HEK293 (cell line): ENCODE measurements around the gene RABIF.
A peak's percentile ranks its signal among the peaks of the same experiment; 100 is the strongest.
"Not testable (repeated sequence)": the region's sequence is repeated elsewhere in the genome, so short reads cannot be mapped to it uniquely, and the experiment has no call there.

Source experiments
- CTCF ChIA-PET: fragments of 350-600 bp; formaldehyde crosslinking; extraction: SDS; loops from one replicate; lab custom pipeline; 2021; ENCODE audit warnings: antibody characterized with exemption; lab: Yijun Ruan, JAX
- POLR2A ChIA-PET: fragments of 300-600 bp; formaldehyde crosslinking; extraction: SDS; loops from one replicate; lab custom pipeline; 2020; ENCODE audit warnings: antibody characterized with exemption, inconsistent platforms; lab: Yijun Ruan, JAX
- H3K27ac ChIP-seq: fragments of 200-500 bp; sonication (Bioruptor generic); 2 replicates; pipeline ENCODE4 v1.5.1; 2014; ENCODE audit warnings: low read depth, low read length, control low read depth, inconsistent platforms; ENCODE audit errors: extremely low read depth
- H3K36me3 ChIP-seq, 2 experiments: fragments of 200-500 bp in 1 of 2; sonication (Bioruptor generic) in 1 of 2; 1 replicate in 1 of 2; 2 replicates in 1 of 2; pipeline ENCODE4 v1.5.1; 2014 to 2017; ENCODE audit warnings: inconsistent platforms in 2 of 2, low read length in 2 of 2; ENCODE audit not compliant: control insufficient read depth in 2 of 2, insufficient read depth in 1 of 2
- H3K4me1 ChIP-seq: fragments of 200-500 bp; sonication (Bioruptor generic); 2 replicates; pipeline ENCODE4 v1.5.1; 2014; ENCODE audit warnings: mild to moderate bottlenecking, low read length, inconsistent platforms; ENCODE audit not compliant: control insufficient read depth, insufficient read depth
- H3K4me3 ChIP-seq: 2 replicates; pipeline ENCODE4 v1.5.1; 2011; ENCODE audit warnings: low read depth, mild to moderate bottlenecking, control low read depth, low read length, moderate library complexity
- H3K9me3 ChIP-seq: fragments of 200-500 bp; sonication (Bioruptor generic); 2 replicates; pipeline ENCODE4 v1.5.1; 2014; ENCODE audit warnings: low read depth, low read length, inconsistent platforms; ENCODE audit not compliant: control insufficient read depth, insufficient read depth
- GLI4 ChIP-seq: fragments of 450-650 bp; formaldehyde crosslinking; IDR thresholded peaks from 2 replicates; pipeline ENCODE4 v1.5.1; 2016; ENCODE audit warnings: missing biosample characterization, missing genetic modification characterization
- RBAK ChIP-seq: fragments of 450-650 bp; formaldehyde crosslinking; IDR thresholded peaks from 2 replicates; pipeline ENCODE4 v1.5.1; 2016; ENCODE audit warnings: missing biosample characterization, missing genetic modification characterization
- SP2 ChIP-seq: fragments of 450-650 bp; formaldehyde crosslinking; IDR thresholded peaks from 2 replicates; pipeline ENCODE4 v1.5.1; 2016; ENCODE audit warnings: missing biosample characterization, missing genetic modification characterization
- ZBTB17 ChIP-seq: fragments of 450-650 bp; formaldehyde crosslinking; IDR thresholded peaks from 2 replicates; pipeline ENCODE4 v1.5.1; 2016; ENCODE audit warnings: missing biosample characterization, missing genetic modification characterization
- ZBTB8A ChIP-seq: fragments of 450-650 bp; formaldehyde crosslinking; IDR thresholded peaks from 2 replicates; pipeline ENCODE4 v1.5.1; 2016; ENCODE audit warnings: missing biosample characterization, missing genetic modification characterization
- ZNF146 ChIP-seq: fragments of 450-650 bp; formaldehyde crosslinking; IDR thresholded peaks from 2 replicates; pipeline ENCODE4 v1.5.1; 2016; ENCODE audit warnings: missing biosample characterization, missing genetic modification characterization
- ZNF248 ChIP-seq: fragments of 450-650 bp; formaldehyde crosslinking; IDR thresholded peaks from 2 replicates; pipeline ENCODE4 v1.5.1; 2017; ENCODE audit warnings: missing biosample characterization, missing genetic modification characterization
- ZNF501 ChIP-seq: fragments of 450-650 bp; formaldehyde crosslinking; IDR thresholded peaks from 2 replicates; pipeline ENCODE4 v1.5.1; 2016; ENCODE audit warnings: missing biosample characterization, missing genetic modification characterization
- ZNF571 ChIP-seq: fragments of 450-650 bp; formaldehyde crosslinking; IDR thresholded peaks from 2 replicates; pipeline ENCODE4 v1.5.0; 2017; ENCODE audit warnings: missing biosample characterization, missing genetic modification characterization
- ZNF629 ChIP-seq: fragments of 450-650 bp; formaldehyde crosslinking; IDR thresholded peaks from 2 replicates; pipeline ENCODE4 v1.5.1; 2017; ENCODE audit warnings: missing biosample characterization, missing genetic modification characterization
- ZNF707 ChIP-seq: fragments of 450-650 bp; formaldehyde crosslinking; IDR thresholded peaks from 2 replicates; pipeline ENCODE4 v1.5.1; 2016; ENCODE audit warnings: missing biosample characterization, missing genetic modification characterization
- ZNF747 ChIP-seq: fragments of 450-650 bp; formaldehyde crosslinking; IDR thresholded peaks from 2 replicates; pipeline ENCODE4 v1.5.1; 2016; ENCODE audit warnings: missing biosample characterization, missing genetic modification characterization
- ZSCAN23 ChIP-seq: fragments of 450-650 bp; formaldehyde crosslinking; IDR thresholded peaks from 2 replicates; pipeline ENCODE4 v1.5.1; 2016; ENCODE audit warnings: missing biosample characterization, missing genetic modification characterization
- ZXDB ChIP-seq: fragments of 450-650 bp; formaldehyde crosslinking; IDR thresholded peaks from 2 replicates; pipeline ENCODE4 v1.5.1; 2016; ENCODE audit warnings: missing biosample characterization, missing genetic modification characterization
- TF ChIP-seq, protein P1 (sequence below): fragments of 450-650 bp; formaldehyde crosslinking; conservative IDR thresholded peaks from 2 replicates; pipeline ENCODE4 v1.5.1; 2016; ENCODE audit warnings: low read depth, missing biosample characterization, missing genetic modification characterization
- TF ChIP-seq, protein P2 (sequence below): fragments of 450-650 bp; formaldehyde crosslinking; IDR thresholded peaks from 2 replicates; pipeline ENCODE4 v1.5.1; 2017; ENCODE audit warnings: missing biosample characterization, mild to moderate bottlenecking, missing genetic modification characterization, moderate library complexity
- TF ChIP-seq, protein P3 (sequence below): fragments of 450-650 bp; formaldehyde crosslinking; IDR thresholded peaks from 2 replicates; pipeline ENCODE4 v1.5.1; 2016; ENCODE audit warnings: missing biosample characterization, missing genetic modification characterization

The RABIF gene

DNA sequence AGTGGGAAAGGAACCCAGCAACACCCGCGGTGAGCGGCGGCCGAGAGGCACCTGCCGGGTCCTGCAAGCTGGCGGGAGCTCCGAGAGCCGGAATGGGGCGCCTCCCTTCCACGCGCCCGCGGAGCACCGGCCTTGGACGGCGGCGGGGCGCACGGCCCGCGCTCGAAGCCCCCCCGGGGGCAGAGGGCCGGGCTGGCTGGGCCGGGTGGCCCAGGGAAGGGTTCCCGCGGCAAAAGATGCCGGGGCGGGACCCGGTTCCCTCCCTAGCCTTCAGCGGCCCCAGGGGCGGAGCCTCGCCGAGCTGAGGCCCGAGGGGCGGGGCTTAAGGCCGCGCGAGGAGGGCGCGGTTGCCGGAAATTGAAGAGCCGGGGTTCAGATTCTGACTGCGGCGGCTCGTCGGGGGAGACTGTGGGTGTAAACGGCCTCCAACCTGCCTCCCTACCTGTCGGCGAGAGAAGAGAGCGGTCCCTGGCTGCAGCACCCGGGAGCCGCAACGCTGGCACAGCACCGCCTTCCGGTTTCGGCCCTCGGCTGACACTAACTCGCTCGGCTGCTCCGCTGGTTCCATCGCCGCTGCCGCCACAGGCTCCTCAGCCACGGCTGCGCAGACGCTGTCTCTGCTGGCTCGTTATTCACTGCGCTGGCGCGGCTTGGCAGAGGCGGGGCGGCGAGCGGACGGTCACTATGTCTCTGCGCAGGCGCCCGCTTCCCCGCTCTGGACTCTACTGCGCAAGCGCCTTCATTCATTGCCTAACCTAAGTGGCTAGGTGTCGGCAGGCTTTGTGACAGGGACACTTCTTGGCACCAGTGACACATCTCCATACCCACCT, at the start of gene RABIF (continued):
- TF ChIP-seq, protein P1, sequence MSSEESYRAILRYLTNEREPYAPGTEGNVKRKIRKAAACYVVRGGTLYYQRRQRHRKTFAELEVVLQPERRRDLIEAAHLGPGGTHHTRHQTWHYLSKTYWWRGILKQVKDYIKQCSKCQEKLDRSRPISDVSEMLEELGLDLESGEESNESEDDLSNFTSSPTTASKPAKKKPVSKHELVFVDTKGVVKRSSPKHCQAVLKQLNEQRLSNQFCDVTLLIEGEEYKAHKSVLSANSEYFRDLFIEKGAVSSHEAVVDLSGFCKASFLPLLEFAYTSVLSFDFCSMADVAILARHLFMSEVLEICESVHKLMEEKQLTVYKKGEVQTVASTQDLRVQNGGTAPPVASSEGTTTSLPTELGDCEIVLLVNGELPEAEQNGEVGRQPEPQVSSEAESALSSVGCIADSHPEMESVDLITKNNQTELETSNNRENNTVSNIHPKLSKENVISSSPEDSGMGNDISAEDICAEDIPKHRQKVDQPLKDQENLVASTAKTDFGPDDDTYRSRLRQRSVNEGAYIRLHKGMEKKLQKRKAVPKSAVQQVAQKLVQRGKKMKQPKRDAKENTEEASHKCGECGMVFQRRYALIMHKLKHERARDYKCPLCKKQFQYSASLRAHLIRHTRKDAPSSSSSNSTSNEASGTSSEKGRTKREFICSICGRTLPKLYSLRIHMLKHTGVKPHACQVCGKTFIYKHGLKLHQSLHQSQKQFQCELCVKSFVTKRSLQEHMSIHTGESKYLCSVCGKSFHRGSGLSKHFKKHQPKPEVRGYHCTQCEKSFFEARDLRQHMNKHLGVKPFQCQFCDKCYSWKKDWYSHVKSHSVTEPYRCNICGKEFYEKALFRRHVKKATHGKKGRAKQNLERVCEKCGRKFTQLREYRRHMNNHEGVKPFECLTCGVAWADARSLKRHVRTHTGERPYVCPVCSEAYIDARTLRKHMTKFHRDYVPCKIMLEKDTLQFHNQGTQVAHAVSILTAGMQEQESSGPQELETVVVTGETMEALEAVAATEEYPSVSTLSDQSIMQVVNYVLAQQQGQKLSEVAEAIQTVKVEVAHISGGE (tag by site-specific recombination): peak; percentile 87
- TF ChIP-seq ZBTB8A (tag by site-specific recombination) (peak; percentile 82), SP2 (tag by site-specific recombination) (peak; percentile 81), ZNF501 (tag by site-specific recombination) (peak; percentile 93), ZXDB (tag by site-specific recombination) (peak; percentile 68), ZSCAN23 (no peak), ZNF248 (tag by site-specific recombination) (no peak)
- TF ChIP-seq, protein P2, sequence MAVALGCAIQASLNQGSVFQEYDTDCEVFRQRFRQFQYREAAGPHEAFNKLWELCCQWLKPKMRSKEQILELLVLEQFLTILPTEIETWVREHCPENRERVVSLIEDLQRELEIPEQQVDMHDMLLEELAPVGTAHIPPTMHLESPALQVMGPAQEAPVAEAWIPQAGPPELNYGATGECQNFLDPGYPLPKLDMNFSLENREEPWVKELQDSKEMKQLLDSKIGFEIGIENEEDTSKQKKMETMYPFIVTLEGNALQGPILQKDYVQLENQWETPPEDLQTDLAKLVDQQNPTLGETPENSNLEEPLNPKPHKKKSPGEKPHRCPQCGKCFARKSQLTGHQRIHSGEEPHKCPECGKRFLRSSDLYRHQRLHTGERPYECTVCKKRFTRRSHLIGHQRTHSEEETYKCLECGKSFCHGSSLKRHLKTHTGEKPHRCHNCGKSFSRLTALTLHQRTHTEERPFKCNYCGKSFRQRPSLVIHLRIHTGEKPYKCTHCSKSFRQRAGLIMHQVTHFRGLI (tag by site-specific recombination): peak; percentile 58; the same call in 1 of the 2 replicates
- TF ChIP-seq, protein P3, sequence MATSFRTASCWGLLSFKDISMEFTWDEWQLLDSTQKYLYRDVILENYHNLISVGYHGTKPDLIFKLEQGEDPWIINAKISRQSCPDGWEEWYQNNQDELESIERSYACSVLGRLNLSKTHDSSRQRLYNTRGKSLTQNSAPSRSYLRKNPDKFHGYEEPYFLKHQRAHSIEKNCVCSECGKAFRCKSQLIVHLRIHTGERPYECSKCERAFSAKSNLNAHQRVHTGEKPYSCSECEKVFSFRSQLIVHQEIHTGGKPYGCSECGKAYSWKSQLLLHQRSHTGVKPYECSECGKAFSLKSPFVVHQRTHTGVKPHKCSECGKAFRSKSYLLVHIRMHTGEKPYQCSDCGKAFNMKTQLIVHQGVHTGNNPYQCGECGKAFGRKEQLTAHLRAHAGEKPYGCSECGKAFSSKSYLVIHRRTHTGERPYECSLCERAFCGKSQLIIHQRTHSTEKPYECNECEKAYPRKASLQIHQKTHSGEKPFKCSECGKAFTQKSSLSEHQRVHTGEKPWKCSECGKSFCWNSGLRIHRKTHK (tag by site-specific recombination): no peak

DNA sequence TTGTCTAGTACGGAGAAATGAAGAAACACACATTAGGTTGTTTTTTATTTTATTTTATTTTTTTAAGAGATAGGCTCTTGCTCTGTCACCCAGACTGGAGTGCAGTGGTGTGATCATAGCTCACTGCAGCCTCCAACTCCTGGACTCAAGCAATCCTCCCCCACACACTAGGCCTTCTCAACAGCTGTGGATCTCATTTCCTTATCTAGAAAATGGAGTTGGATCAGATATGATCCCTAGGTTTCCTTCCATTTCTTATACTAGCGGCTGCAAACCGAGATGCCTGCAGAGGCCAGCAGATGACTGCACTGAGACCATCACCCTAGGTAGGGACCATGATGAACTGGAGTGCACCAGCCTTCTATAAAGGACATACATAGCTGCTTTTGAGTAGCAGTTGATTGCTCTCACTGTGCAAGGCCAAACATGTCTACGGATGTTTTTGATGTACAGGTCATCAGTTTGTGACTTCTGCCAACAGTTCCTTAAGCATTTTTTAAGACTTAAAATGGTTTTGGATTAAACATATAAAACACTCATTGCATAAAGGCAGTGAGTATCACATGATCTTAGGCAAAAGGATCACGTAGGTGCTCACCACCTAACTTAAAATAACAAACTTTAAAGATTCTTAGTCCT, 49.5 kb upstream of the RABIF start:
- Histone ChIP-seq H3K36me3 (peaks cover 6 to 37% of the 10 kb centered on the region in 2 experiments; a peak in 2 of 3 replicates), H3K4me1 (no peaks in the 10 kb centered on the region), H3K27ac (no peak overlapping the region), H3K4me3 (no peak overlapping the region), H3K9me3 (no peaks in the 10 kb centered on the region)
- ChIA-PET CTCF (interaction anchor here (1.6 kb wide), 1 partner anchor 61 kb away, joined by 5 read pairs; no protein-coding TSS in a partner anchor), POLR2A (no interaction called here)
- TF ChIP-seq ZBTB17: peak; percentile 57
- TF ChIP-seq ZNF629 (tag by site-specific recombination): no peak
- no peak for TF ChIP-seq ZNF571 (tag by site-specific recombination)
- TF ChIP-seq GLI4 (tag by site-specific recombination): no peak
- TF ChIP-seq ZNF707 (tag by site-specific recombination): no peak
- TF ChIP-seq ZNF747 (tag by site-specific recombination): no peak
- no peak for TF ChIP-seq RBAK (tag by site-specific recombination)

DNA sequence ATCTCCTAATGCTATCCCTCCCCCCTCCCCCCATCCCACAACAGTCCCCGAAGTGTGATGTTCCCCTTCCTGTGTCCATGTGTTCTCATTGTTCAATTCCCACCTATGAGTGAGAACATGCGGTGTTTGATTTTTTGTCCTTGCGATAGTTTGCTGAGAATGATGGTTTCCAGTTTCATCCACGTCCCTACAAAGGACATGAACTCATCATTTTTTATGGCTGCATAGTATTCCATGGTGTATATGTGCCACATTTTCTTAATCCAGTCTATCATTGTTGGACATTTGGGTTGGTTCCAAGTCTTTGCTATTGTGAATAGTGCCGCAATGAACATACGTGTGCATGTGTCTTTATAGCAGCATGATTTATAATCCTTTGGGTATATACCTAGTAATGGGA, 47.5 kb upstream of the RABIF start:
- peak; percentile 92 for TF ChIP-seq ZNF146 (tag by site-specific recombination)
- H3K4me3 ChIP-seq, H3K9me3 ChIP-seq, H3K27ac ChIP-seq, CTCF ChIA-PET, H3K4me1 ChIP-seq, POLR2A ChIA-PET: not testable (repeated sequence)
- H3K36me3 ChIP-seq: peaks cover 0 to 19% of the 10 kb centered on the region in 2 experiments; a peak in 1 of 3 replicates
